ENCODE measurements around the gene SLC25A39.

Gene SLC25A39

DNA sequence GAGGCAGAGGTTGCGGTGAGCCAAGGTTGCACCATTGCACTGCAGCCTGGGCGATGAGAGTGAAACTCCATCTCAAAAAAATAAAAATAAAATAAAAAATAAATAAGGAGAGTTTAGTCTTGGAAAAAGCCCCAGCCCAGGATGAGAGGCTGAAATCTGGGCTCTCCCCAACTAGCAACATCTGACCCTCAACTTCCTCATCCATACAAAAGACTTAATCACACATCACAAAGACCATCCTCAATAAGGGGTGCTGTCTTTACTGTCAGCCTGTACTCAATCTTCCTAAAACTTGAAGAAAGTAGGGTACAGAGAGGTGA is 45.3 kb downstream of the SLC25A39 start:
- TF ChIP-seq, protein P1, sequence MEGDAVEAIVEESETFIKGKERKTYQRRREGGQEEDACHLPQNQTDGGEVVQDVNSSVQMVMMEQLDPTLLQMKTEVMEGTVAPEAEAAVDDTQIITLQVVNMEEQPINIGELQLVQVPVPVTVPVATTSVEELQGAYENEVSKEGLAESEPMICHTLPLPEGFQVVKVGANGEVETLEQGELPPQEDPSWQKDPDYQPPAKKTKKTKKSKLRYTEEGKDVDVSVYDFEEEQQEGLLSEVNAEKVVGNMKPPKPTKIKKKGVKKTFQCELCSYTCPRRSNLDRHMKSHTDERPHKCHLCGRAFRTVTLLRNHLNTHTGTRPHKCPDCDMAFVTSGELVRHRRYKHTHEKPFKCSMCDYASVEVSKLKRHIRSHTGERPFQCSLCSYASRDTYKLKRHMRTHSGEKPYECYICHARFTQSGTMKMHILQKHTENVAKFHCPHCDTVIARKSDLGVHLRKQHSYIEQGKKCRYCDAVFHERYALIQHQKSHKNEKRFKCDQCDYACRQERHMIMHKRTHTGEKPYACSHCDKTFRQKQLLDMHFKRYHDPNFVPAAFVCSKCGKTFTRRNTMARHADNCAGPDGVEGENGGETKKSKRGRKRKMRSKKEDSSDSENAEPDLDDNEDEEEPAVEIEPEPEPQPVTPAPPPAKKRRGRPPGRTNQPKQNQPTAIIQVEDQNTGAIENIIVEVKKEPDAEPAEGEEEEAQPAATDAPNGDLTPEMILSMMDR (conservative IDR thresholded peaks at IDR 0.05; ENCODE audit: low read length): no peak
- H3K4me3 ChIP-seq (ENCODE audit: low read length): no peak overlapping the region
- DNase-seq (ENCODE audit: low read depth): no peak

DNA sequence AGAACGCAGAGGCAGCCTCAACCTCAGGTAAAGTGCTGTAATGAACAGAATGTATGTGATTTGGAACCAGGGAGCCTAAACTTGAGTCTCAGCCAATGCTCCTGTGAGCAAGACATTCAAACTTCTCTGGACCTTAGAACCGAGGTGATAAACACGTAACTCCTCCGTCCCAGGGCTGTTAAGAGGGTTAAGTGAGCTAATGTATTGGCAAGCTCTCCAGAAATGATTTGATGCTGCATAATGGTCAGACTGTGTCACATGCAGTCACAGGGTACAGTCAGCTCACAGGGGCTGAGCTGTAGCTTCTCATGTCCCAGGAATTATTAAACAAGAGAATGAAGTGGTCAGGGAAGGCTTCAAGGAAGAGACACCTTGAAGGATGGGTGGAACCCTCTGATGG is 46.6 kb downstream of the SLC25A39 start:
- DNase-seq (ENCODE audit: low read depth): peak; percentile 17
- TF ChIP-seq, protein P1 (conservative IDR thresholded peaks at IDR 0.05; ENCODE audit: low read length): no peak
- H3K4me3 ChIP-seq (ENCODE audit: low read length): no peak overlapping the region

DNA sequence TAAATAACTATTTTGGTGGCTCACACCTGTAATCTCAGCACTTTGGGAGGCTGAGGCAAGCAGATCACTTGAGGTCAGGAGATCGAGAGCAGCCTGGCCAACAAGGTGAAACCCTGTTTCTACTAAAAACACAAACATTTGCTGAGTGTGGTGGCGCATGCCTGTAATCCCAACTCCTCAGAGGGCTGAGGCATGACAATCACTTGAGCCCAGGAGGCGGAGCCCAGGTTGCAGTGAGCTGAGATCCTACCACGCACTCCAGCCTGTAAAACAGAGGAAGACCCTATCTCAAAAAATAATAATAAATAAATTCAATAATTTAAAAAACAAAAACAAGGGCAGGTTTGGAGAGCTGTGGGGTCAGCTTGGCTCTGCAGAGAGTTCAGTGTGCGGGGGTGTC is 51.0 kb downstream of the SLC25A39 start:
- no peak overlapping the region for H3K4me3 ChIP-seq (ENCODE audit: low read length)
- TF ChIP-seq, protein P1 (conservative IDR thresholded peaks at IDR 0.05; ENCODE audit: low read length): no peak

DNA sequence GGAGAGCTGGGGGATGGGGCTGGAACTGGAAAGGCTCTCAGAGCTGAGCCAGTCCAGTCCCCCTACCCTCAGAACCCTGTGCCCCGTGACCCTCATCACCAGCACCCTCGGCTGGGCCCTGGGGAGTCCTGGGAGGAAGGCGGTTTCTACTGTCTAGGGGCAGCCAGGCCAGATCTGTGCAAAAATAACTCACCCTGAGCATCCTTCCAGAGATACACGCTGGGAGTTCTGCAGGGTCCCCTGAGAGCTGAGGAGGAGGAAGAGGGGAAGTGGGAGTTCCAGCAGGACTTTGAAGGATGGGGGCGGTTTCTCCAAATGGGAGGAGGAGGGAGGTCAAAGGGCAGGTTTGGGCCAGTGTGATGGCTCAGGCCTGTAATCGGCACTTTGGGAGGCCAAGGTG is 51.7 kb downstream of the SLC25A39 start:
- no peak for DNase-seq (ENCODE audit: low read depth)
- TF ChIP-seq, protein P1 (conservative IDR thresholded peaks at IDR 0.05; ENCODE audit: low read length): no peak

More for the DNA sequence above, 51.0 kb downstream of the SLC25A39 start:
- DNase-seq (ENCODE audit: low read depth): no peak

DNA sequence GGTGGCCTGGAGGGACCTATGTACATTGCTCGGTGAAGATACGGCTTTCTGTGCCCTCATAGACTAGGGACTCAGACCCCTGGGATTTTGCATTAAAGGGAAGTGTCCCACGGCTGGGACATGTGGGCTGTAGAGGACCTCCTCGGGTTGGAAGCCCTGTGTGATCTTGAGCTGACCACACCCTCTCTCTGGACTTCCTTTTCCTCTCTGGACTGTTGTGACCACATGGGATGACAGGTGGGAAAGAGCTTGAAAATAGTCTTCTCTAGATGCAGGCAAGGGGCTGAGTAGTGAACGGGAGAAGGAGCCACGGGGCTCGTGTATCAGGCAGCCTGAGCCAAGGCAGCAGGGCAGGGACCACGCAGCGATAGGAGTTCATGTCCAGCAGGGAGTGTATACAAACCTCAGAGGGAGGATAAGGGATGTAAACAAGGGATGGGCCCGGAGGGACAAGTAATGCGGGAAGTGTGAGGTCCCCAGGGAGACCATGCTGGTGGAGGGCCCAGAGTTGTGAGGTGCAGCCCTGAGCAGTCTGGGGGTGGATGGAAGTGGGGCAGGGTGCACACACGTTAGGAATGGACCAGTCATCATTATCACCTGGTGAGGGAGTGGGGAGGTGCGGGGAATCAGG is 52.2 kb downstream of the SLC25A39 start:
- H3K4me3 ChIP-seq (ENCODE audit: low read length): no peak overlapping the region
- TF ChIP-seq, protein P1 (conservative IDR thresholded peaks at IDR 0.05; ENCODE audit: low read length): no peak
- no peak for DNase-seq (ENCODE audit: low read depth)

More for the DNA sequence above, 51.7 kb downstream of the SLC25A39 start:
- H3K4me3 ChIP-seq (ENCODE audit: low read length): no peak overlapping the region
